DLD1 (cell line): Measurements from ENCODE around the gene RHBDF2.

Source experiments
- in situ Hi-C: cut with HindIII; loops from 2 replicates; pipeline ENCODE4 v1.10.0; 2017; ENCODE audit warnings: low sequenced_read_pairs

Gene RHBDF2

DNA sequence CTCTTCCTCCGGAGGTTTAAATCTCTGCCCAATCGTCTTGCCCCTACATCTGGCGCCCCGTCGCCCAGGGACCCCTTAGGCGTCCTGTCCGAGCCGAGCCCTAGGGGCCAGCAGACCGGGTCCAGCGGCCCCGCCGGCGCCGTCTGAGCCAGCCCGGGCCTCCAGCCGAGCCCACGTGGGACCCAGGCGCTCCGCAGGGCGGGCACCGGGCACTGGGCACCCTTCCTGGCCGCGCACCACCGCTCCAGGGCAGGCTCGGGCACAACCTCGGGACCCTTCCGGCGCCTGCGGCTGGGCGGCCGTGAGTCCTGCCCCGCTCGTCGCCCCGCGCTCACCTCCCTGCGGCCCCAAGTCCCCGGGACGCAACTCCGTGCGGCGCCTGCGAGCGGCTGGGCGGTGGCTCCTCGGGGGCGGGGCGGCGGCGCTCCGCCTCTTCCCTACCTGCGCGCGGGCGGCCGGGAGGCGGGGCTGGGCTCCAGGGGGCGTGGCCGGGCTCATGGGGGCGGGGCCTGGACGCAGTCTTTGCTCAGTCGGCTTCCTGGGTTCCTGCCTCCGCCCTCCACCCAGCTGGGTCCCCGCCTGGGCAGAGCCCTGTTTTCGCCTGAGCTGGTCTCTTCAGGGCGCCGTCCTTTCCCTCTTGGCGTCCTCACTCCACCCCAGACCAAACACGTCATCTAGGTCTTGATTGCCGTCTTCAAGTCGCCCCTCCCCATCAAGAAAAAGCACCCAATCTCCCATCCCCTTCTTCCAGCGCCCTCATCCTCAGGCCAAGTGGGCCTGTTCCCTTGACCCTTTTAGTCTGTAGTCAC is at the start of gene RHBDF2:
Gene RHBDF2 (minus strand): TSS at position 406 of the 809 bp plus-strand sequence. CDS start 19,899 bp downstream, outside the sequence.
- in situ Hi-C loops = no loop called here

DNA sequence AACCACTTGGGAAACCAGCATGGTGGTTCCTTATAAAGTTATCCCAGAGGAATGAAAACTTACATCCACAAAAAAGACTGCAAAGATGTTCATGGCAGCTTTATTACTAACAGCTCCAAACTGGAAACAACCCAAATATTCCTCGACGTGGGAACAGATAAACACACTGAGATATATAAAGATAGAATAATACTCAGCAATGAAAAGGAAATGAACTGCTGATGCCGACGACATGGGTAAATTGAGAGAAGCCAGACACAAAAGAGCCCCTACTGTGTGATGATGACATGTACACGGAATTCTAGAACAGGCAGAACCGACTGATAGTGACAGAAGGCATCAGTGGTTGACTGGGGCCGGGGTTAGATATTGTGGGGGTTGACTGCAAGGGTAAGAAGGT is 48.3 kb upstream of the RHBDF2 start:
- in situ Hi-C loops = no loop called here

DNA sequence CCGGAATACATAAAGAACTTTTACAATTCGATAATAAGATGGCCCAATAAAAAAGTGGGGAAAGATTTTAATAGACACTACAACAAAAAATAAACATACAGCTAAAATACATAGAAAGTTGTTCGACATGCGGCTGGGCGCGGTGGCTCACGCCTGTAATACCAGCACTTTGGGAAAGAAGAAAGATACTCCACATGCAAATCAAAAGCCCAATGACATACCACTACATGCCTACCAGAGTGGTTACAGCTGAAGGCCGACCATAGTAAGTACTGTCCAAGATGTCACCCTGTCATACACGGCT is 47.9 kb upstream of the RHBDF2 start:
- in situ Hi-C loops = no loop called here

DNA sequence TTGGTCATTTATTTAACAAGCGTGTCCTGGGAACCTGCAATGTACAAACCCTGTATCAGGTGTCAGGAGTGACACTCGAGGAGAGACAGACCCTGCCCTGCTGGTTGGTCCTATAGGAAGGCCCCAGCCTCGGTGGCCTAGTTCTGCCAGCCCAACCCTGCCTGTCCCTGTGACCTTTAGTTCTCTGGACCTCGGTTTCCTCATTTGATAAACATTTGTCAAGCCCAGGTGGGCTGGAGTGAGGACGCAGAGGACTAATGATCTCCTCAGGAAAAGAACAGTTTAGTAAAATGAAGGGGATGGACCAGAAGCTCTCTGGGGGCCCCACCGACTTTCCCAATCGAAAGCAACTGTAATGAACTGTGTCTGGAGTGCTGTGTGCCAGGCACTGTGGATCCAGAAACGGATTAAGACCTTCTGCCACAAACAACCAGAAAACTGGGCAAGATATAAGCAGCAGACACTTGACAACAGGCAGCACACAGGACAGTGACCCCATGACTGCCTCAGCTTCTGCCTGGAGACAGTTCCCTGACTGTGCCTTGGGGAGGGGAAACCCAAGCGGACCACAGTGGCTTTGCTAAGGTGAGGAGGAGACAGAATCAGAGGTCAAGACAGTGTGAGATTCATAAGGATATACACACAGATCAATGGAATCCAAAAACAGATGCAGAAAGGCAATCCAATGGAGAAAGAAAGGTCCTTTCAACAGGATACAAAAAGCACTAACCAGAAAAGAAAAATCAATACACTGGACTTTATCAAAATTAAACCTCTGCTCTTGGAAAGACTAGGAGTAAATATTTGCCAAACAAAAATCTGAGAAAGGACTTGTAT is 47.4 kb upstream of the RHBDF2 start:
- in situ Hi-C loops = no loop called here

DNA sequence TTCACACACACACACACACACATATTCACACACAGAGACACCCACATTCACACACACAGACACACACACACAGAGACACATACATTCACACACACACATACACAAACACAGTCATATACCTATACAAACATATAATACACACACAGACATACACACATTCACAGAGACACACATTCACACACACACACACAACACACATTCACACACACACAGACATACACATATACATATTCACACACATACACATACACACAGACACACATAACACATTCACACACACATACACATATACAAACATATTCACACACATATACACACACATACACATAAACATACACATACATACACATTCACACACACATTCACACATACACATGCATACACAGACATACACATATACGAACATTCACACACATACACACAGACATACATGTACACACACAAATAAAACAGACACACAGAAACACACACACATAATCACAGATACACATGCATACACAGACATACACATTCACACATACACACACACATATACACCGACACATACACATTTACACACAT is 46.5 kb upstream of the RHBDF2 start:
- in situ Hi-C loops = no loop called here

DNA sequence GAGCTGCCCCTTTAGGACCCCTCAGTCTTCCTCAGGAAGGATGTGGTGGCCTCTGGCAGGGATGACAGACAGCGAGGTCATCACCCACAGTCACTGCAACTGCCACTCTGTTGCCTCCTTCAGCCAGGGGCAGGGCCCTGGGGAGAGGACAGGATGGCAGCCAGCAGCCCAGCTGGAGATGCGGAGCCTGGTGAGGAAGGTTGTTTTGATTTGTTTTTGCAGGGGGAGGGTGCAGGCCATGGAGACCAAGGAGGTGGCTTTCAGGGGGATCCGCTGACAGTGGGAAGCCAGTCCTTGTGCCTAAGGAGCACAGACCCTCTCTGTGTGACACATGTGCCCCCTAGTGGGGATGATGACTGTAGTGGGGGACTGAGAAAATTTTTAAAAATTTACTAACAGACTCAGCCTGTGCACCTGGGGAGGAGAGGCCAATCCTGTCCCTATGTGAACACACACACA is 46.0 kb upstream of the RHBDF2 start:
- in situ Hi-C loops = no loop called here

DNA sequence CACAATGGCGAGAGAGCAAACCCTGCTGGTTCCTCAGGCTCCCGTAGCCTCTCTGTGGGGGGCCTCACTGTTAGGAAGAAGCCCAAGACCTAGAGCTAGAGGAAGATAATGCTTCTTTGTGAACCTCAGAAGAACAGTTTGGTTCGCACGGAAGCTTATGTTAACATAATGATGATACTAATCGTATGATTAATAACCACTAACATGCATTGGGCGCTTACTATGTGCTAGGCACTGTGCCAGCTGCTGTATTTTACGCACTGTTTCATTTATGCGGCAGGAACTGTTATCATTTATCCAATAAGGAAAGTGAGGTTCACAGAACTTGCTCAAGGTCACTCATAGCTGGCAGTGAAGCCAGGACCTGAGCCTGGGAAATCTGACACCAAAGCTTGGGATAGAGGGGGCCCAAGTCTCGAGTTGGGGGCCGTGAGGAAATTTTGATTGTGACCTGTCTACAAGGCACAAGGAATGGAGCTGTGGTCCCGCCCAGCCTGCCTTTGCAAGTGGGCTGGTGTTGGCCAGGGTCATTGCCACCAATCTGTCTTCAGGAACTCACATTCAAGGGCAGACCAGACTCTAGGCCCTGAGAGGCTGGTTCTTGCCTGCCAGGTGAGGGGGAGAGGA is 45.4 kb upstream of the RHBDF2 start:
- in situ Hi-C loops = no loop called here

DNA sequence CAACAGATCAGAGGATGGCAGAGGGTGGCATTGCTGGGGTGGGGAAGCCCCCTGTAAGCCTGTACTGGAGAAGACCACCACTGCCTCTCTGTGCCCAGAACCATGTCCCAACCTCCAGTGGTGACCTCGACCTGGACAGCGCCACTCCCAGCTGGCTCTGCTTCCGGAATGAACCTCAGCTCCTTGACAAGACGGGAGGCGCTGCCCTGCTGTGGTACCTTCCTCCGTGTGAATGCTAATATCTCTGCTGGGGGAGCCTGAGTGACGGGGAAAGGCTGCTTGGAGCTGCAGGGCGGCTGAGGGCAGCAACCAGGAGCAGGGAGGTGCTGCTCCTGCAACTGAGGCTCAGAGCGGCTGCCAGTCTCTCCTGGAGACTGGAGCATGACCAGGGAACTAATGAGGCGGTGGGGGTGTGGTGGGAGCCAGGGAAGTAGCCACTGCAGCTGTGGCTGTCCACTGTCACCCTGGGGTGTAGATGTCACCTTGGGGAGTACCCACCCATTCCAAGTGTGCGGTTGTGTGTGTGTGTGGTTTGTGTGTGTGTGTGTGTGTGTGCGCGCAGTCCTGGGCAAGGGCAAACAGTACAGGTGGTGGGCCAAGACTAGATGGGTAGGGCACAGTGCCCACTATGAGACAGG is 44.8 kb upstream of the RHBDF2 start:
- in situ Hi-C loops = no loop called here

DNA sequence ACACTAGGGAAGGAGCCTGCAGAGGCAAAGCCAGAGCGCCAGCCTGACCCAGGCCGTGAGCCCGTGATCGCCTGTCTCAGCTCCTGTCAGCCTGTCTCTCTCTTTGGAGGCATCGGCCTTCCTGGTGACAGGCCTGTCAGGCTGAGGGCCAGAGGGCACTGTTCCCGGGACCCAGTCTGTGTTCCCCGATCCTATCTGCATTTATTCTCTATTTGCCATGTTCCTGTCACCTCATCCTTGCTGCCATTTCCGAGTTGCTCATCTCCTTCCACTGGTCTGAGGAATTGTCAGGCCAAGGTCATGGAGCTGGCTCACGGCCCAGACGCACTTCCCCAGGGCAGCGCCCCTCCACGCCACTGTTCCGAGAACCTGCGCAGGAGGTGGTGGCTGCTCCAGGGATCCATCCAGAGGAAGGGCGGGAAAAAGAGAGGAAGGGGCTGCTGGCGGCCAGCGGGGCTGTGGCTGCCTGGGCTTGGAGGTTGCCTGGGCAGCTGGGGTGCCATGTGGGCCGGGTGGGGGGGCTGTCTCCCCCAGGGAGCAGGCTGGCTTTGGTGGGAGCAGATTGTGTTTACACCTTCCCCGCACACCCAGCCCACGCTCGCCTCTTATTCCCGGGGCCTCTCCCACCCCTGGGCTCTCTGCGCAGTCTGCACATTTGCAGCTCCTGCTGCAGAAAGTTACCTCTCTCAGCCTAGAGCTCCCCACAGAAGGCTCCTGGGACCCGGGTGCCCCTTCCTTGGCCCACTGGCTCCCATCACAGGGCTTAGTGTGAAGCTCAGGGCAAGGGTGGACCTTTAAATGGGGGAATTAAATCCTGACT is 43.5 kb upstream of the RHBDF2 start:
- in situ Hi-C loops = no loop called here

DNA sequence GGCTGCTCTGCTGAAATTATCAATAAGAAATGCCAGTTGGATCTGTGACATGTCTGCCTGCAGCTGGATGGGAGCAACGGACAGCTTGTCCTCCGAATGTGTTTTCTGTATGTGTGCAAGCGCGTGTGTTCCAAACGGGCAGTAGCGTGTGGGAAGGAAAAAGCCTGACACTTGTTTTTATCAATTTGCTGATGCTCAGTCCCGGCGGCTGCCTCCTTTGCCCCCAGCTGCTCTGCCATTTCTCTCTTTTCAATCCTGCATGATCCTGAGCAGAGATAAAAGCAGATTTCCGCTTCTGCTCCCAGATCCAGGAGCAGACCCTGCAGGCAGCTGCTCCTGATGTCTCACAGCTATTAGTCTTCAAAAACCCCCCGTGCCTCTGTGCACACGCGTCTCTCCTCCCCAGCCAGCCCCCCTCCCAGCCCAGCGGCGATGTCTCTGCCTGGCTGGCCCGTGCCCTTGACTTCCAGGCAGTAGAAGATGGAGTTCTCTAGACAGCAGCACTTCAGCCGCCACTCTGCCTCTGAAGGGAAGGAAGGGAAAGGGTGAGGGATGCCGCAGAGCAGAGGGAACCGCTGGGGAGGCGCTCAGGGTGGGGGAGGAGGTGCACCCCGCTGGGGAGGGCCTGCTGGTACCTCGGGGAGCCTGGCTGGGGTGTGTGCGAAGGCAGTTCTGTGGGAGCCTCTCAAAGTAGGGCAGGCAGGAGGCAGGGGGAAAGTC is 42.8 kb upstream of the RHBDF2 start:
- in situ Hi-C loops = no loop called here

DNA sequence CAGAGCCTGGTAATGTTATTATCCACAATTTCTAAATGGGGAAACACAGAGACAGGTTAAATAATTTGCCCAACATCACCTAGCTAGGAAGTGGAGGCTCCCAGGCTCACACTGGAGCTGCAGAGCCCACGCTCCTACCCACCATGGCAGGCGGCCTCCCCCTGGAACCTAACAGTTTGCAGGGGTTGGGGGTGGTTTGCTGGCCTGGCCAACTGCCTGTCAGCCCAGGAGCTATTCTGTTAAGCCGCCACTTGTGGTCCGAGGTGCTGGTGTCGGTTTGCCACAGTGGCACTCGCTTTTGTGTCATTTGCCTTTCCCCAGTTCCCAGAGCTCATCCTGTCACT is 42.2 kb upstream of the RHBDF2 start:
- in situ Hi-C loops = no loop called here

DNA sequence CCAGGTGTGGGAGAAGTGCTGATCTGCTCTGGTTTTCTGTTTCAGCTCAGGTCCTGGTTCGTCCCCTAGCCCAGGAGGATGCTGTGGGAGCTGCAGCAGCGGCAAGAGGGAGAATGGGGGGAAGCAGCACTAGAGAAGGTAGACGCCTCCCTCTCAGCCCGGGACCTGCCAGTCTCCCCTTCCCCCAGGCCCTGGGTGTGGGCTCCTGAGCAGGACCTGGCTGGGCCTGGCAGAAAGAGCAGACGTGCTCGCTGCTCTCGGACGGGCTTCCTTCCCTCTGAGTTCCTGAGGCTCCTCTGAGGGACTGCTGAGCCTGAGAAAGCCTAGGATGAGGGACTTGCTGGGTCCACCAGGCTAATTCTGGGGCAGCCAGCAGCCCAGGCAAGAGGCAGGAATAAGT is 41.8 kb upstream of the RHBDF2 start:
- in situ Hi-C loops = no loop called here

DNA sequence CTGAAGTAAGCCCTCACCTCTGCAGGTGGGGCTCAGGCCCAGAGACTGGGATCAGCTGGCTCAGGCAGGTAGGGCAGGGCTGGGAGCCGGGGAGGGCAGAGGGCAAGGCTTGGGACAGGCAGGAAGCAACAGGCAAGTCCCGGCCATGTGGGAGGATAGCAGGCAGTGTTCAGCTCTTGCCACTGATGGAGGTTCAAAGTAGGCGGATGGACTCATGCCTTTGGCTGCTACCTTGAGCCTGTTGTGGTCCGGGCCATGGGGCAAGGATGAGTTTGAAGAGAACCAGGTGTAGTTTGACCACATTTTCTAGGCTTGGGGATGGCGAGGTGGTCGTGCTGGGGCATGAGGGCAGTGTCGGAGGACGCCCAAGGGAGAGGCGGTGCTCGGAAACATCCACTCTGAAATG is 41.3 kb upstream of the RHBDF2 start:
- in situ Hi-C loops = no loop called here

DNA sequence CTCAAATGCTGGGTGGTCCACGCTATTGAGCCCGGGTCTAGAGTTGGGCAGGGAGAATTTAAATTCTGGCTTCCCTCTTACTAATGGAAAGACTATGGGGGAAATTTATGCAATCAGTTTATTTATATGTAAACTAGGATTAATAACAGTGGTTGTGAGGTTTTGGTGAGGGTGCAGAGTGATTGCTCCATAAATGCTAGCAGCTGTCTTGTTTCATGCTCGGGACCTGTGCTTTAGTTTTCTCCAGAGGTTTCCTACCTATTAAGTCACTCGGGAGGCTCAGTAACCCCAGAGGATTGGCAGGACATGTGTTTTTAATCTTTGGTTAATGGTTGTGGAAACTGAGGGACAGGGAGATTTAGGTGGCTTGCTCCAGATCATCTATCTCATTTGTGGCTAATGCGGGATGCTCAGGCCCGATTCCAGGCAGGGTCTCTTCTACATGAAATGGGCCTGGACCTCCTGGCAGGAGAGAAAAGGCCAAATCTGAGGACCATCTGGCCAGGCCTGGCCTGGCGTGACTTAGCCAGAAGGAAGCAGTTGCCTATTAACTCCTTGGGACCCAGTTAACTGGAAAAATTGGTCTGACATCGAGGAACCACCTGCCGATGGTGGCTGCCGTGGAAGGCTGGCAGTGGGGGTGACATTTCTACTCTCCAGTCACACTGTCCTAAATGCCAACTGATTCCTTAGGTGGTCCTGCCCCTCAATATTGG is 40.7 kb upstream of the RHBDF2 start:
- in situ Hi-C loops = no loop called here

DNA sequence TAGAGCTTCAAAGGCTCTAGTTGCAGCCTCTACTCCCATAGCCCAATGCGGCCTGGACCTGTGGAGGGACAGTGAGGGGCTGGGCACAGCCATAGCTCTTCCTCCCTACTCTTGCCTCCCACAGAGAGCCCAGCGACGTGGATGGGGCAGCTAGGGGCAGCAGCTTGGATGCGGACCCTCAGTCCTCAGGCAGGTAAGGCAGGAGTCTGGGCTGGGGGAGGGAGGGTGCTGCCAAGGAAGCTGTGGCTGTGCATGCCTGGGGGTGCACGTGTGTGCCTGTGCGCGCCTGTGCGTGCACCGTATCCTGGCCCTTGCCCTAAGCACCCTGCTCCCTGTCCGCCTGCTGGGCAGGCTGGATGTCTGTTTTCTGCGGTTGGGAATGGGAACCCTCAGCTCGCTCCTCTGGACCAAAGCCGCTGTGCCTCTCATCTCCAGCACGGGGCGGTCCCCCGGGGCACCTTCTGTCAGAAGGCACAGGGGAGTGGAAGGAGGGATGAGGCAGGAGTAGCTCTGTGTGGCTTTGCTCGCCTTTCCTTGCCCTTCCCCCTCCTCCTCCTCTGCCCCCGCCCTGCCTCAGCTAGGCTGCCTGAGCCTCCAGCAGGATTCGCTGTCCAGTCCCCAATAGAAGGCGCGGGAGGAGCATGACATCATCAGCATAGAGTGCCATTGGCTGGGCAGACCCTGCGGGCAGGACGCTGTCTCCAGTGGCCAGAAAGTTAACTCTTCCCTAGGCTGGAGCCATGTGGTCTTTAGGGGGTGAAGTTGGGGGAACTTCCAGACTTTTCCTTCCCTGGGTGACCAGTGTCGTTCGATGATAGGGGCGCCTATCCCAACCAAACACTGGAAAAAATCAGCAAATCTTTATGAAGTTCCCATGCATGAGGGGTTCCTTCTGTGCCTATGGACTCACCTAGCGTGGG is 39.4 kb upstream of the RHBDF2 start:
- in situ Hi-C loops = no loop called here

DNA sequence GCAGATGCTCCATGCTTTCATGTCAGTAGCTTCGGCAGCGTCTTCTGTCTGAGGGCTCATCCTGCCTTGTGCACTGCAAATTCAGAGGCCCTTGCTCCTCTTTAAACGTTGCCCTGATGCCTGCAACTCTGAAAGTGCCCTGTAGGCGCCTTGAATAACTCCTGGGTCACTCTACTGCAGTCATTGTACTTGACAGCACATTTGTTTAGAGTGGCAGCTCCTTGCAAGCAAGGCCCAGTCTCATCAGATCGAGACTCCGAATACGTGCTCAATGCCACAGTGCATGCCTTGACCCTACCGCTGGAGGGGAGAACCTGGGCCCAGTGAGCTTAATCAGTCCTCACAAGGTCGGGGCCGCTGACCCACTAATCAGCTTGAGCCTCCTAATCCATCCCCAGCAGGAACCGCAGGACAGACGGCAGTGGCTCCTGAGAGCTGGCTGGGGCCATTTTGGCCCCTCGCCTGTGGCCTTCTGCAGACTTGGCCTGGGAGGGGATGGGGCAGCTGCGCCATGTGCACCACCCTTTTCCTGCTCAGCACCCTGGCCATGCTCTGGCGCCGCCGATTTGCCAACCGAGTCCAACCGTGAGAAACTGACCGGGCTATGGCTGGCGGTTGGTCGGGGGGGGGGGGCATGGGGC is 38.5 kb upstream of the RHBDF2 start, which contains the start of gene PRCD:
Gene PRCD (plus strand): TSS at position 414 of the 641 bp plus-strand sequence. CDS start 98 bp downstream, at position 512.
- in situ Hi-C loops = loop anchor here (10.0 kb wide), 1 partner anchor 175 kb away; the partner anchor contains the start of gene MXRA7

DNA sequence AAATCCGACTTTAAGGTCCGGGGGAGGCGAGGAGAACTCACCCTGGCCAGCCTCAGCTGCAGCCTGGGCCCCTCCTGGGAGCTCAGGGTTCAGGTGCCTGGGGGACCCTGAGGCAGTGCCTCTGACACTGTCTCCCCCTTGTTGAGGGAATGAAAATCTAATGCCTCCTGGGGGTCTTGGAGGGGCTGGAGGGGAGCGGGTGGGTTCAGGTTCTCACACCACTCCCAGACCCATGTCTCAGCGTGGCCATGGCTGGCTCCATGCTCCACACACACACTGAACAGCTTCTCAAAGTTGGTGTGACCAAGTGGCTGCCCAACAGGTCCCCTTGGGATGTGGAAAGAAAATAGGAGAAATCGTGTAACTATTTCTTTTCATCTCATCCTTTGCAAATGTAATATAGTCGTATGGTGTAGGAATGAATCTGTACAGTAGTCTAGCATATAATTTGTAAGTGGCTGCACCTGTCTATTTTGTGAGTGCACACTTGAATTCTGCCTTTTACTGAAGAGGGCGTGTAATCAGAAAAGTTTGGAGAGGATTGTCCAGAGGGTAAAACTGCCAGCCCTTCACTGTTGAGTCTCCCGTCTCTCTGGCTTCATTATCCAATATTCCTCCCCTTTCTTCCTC is 37.8 kb upstream of the RHBDF2 start:
- in situ Hi-C loops = loop anchor here (10.0 kb wide), 1 partner anchor 176 kb away; the partner anchor contains the start of gene MXRA7
